Loucy (cell line): ENCODE results near the gene OVOL1.

Experiments
- CTCF ChIP-seq: fragments of 200-600 bp; sonication (generic); conservative IDR thresholded peaks from 2 replicates; pipeline ENCODE4 v1.5.1; 2014; ENCODE audit warnings: mild to moderate bottlenecking, antibody characterized with exemption, low read length
- EZH2phosphoT487 ChIP-seq: fragments of 200-600 bp; IDR thresholded peaks from 2 replicates; pipeline ENCODE4 v1.6.1; 2018; ENCODE audit warnings: antibody characterized with exemption, mild to moderate bottlenecking, moderate library complexity, borderline replicate concordance

GRCh38 chr11:65780770-65781151 lies 6.1 kb upstream of the OVOL1 start, which contains the start of gene AP5B1:
- TF ChIP-seq CTCF (no peak), EZH2phosphoT487 (no peak)
